GM12872 (cell line): ENCODE measurements around the gene FN3K.

ENCODE experiments used
- TF ChIP-seq, protein P1 (sequence below): IDR thresholded peaks from 3 replicates; pipeline ENCODE4 v1.5.1; 2011; ENCODE audit warnings: low read depth, mild to moderate bottlenecking, low read length, moderate library complexity; ENCODE audit not compliant: insufficient read depth

Gene FN3K

DNA sequence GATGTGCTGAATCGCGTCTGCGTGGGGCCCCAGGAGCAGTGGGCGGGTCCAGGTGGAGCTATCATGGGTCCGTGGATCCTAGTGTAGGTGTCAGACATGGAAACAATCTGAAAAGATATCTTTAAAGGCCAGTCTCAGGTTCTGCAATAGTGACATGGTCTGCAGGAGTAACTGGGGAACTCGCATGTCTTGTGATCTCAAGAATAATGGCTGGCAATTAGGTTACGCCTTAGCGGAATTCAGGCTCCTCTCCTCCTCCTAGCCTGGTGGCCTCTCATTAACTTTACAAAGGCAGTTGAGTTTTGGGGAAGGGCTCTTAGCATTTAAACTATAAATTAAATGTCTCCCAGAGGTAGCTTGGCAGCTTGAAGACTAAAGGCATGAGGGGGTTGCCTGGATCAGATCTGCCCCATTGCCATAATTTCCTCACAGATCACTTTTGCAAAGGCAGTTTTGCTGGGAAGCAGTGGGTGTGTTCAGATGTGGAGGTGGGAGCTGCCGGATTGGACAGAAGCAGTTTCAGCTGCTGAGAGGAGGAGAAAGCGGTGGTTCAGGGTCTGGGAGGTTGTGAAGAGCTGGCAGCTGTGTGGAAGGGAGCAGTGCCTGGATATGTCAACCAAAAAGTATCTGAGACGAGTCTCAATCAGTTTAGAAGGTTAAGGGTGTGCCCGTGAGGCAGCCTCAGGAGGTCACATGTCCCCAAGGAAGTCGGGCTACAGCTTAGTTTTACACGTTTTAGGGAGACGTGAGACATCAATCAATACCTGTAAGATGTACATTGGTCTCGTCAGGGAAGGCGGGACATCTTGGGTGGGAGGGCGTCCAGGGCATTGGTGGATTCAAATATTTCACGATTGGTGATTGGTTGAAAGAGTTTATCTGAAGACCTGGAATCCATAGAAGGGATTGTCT is 19.1 kb downstream of the FN3K start:
- TF ChIP-seq, protein P1, sequence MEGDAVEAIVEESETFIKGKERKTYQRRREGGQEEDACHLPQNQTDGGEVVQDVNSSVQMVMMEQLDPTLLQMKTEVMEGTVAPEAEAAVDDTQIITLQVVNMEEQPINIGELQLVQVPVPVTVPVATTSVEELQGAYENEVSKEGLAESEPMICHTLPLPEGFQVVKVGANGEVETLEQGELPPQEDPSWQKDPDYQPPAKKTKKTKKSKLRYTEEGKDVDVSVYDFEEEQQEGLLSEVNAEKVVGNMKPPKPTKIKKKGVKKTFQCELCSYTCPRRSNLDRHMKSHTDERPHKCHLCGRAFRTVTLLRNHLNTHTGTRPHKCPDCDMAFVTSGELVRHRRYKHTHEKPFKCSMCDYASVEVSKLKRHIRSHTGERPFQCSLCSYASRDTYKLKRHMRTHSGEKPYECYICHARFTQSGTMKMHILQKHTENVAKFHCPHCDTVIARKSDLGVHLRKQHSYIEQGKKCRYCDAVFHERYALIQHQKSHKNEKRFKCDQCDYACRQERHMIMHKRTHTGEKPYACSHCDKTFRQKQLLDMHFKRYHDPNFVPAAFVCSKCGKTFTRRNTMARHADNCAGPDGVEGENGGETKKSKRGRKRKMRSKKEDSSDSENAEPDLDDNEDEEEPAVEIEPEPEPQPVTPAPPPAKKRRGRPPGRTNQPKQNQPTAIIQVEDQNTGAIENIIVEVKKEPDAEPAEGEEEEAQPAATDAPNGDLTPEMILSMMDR, result no peak

DNA sequence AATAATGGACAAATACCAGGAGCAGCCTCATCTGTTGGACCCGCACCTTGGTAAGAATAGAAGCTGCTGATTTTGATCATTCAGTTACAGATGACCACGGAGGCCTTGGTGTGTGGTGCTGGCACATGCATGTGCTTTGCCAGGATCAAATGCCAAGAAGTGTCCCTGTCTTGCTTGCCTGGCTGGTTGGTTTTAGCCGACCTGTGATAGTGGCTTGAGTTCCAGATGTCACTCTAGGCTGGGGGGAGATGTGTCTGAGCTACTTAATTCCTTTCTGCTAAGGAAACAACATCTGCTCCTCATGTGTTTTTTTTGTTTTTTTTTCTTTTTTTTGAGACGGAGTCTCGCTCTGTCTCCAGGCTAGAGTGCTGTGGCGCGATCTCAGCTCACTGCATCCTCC is 20.8 kb downstream of the FN3K start:
- TF ChIP-seq, protein P1, result no peak

DNA sequence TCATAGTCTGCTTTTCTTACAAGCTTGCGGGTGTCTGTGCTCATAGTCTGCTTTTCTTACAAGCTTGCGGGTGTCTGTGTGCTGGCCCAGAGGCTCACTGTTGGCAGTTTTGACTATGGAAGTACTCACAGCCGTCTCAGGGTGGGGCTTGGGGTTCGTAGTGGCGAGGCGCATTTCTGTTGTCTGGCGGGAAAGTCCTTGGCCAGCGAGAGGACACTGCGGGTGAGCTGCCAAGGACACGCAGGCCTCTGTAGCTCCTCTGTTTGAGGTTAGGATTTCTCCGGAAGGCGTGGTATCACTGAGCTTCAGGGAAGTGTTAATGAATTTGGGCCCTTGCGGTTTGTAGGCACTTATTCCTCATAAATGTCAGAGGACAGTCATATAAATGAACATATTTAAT is 30.0 kb downstream of the FN3K start:
- TF ChIP-seq, protein P1, result no peak

DNA sequence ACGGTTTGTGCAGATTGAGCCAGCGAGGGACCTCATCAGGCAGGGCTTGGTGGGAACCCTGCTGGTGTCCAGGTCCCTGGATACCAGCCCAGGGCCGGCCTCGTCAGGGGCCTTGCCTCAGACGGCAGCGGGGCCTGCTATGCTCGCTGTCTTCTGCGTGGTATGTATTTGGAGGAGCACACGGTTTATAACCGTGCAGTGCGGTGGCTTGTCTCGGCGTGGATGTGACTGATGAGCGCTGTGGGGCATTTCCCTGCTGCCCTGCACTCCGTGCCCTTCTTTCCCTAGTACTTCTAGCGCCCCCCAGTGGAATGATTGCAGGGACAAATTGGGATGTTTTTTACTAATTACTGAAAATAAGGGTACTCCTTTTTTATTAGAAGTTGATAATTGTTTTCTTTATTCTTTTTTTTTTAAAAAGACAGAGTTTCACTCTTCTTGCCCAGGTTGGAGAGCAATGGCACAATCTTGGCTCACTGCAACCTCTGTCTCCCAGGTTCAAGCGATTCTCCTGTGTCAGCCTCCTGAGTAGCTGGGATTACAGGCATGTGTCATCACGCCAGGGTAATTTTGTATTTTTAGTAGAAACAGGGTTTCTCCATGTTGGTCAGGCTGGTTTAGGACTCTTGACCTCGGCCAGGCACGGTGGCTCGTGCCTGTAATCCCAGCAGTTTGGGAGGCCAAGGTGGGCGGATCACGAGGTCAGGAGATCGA is 31.8 kb downstream of the FN3K start:
- TF ChIP-seq, protein P1, result peak; percentile 50

DNA sequence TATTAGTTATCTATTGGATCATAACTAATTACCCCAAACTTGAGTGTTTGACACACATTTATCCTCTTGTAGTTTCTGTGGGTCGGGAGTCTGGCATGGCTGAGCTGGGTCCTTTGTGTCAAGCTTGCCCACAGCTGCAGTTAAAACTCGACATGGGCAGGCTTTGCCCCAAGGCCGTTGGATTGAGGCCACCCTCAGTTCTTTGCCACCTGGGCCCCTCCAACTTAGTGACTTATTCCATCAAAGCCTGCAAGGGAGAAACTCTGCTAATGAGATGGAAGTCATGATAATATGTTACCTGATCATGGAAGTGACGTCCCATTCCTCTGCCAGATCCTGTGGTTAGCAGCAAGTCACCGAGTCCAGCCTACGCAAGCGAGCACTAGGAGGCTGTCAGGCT is 33.6 kb downstream of the FN3K start:
- TF ChIP-seq, protein P1, result no peak

DNA sequence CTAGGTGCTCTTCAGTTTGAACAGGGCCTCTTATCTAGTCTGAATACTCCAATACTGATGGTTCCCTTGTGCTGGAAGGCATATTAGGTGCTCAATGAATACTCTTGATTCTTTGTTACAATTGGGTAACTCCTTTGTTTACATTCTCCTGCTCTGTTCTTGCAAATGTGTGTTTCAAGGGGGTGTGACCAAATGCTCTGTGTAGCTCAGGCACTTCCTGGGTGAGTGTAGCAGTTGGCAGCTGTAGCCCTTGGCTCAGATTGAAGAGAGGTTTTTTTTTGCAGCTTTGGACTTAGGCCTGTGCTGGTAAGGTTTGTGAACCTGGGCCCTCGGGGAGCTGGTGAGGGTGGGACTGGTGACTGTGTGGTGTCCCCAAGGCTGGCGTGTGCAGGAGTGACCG is 36.6 kb downstream of the FN3K start:
- TF ChIP-seq, protein P1, result no peak

DNA sequence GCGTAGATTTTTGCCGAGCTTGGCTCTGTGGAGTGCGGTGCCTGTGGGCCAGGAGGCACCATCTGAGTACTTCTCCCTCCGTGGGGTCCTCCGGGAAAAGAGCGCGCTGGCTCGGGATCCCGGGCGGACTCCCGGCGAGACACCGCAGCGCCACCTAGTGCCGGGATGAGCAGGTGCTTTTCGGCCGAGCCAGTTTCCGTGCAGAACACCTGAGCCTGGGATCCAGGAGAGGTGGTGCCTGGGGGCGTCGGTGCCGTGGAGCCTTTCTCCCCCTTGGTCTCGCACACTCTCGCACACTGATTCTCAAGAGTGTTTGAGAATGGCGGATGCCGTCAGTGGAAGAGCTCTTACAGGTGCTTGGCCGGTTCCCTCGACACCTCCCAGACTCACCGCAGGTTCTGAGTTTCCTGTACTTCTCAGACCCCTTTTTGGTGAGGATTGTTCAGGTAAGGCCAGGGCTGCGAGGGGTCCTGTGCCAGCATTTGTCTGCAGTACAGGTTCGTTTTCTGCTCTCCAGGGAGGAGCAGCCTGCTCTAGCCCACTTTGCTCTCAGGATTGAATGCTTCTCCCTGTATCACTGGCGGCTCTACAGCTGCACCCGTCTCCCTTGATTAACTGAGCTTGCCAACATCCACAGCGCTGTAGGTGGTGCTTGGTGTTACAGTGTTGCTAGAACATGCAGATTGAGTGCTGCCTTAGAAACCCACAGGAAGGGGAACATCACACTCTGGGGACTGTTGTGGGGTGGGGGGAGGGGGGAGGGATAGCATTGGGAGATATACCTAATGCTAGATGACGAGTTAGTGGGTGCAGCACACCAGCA is 39.8 kb downstream of the FN3K start:
- TF ChIP-seq, protein P1, result peak; percentile 76
